DND-41 (cell line): Measurements from ENCODE around the gene ADAM17.

Source experiments
- ATAC-seq: fragments of 200-7000 bp; cut with Tn5 transposase; 3 replicates; pipeline ENCODE4 v1.9.1; 2021; ENCODE audit warnings: low read depth; ENCODE audit not compliant: insufficient read depth
- DNase-seq: peaks from one replicate; pipeline ENCODE4 v3.0.0-alpha.2; 2020
- H2AFZ ChIP-seq: 2 replicates; pipeline ENCODE4 v1.6.0; 2012; ENCODE audit warnings: low read depth, low read length
- H3K27ac ChIP-seq: 2 replicates; pipeline ENCODE4 v1.5.1; 2012; ENCODE audit warnings: low read length, inconsistent platforms
- H3K27me3 ChIP-seq: fragments of 200-600 bp; sonication (generic); 2 replicates; pipeline ENCODE4 v1.6.0; 2012; ENCODE audit warnings: low read length, mild to moderate bottlenecking, inconsistent platforms; ENCODE audit not compliant: insufficient read depth, poor library complexity
- H3K36me3 ChIP-seq: 2 replicates; pipeline ENCODE4 v1.5.1; 2012; ENCODE audit warnings: low read length, inconsistent platforms; ENCODE audit not compliant: insufficient read depth
- H3K4me1 ChIP-seq: 2 replicates; pipeline ENCODE4 v1.5.1; 2012; ENCODE audit warnings: mild to moderate bottlenecking, low read length; ENCODE audit not compliant: insufficient read depth
- H3K4me2 ChIP-seq: 2 replicates; pipeline ENCODE4 v1.6.0; 2012; ENCODE audit warnings: mild to moderate bottlenecking, moderate library complexity, low read length, inconsistent platforms; ENCODE audit not compliant: insufficient read depth
- H3K4me3 ChIP-seq, 2 experiments: fragments of 200-600 bp in 1 of 2; shearing (Covaris generic) in 1 of 2; 2 replicates each; pipeline ENCODE4 v1.5.1; 2012 to 2016; ENCODE audit warnings: inconsistent platforms in 2 of 2, low read length in 2 of 2, mild to moderate bottlenecking in 2 of 2, low read depth in 1 of 2, moderate library complexity in 1 of 2
- H3K79me2 ChIP-seq: 2 replicates; pipeline ENCODE4 v1.6.0; 2012; ENCODE audit warnings: low read length, inconsistent platforms; ENCODE audit not compliant: insufficient read depth
- H3K9ac ChIP-seq: 2 replicates; pipeline ENCODE4 v1.6.0; 2012; ENCODE audit warnings: low read depth, mild to moderate bottlenecking, inconsistent platforms, low read length, moderate library complexity
- H3K9me3 ChIP-seq: 2 replicates; pipeline ENCODE4 v1.5.1; 2012; ENCODE audit warnings: low read length, moderate library complexity, mild to moderate bottlenecking, inconsistent platforms; ENCODE audit not compliant: insufficient read depth, severe bottlenecking
- H4K20me1 ChIP-seq: 2 replicates; pipeline ENCODE4 v1.6.0; 2012; ENCODE audit warnings: low read length; ENCODE audit not compliant: insufficient read depth
- CTCF ChIP-seq: IDR thresholded peaks from 2 replicates; pipeline ENCODE4 v1.5.1; 2012; ENCODE audit warnings: borderline replicate concordance, low read length, moderate library complexity, mild to moderate bottlenecking; ENCODE audit not compliant: poor library complexity, severe bottlenecking; ENCODE audit errors: extremely low read depth
- EZH2 ChIP-seq: IDR thresholded peaks from 3 replicates; pipeline ENCODE4 v1.6.1; 2012; ENCODE audit warnings: borderline replicate concordance, low read depth, mild to moderate bottlenecking, moderate library complexity, low read length, inconsistent platforms; ENCODE audit not compliant: severe bottlenecking

Gene ADAM17

GRCh38 chr2:9445089-9445488 is 110.5 kb downstream of the ADAM17 start:
- DNase-seq (no peak), ATAC-seq (no peak)
- no peaks in the 10 kb centered on the region for H3K79me2 ChIP-seq
- H3K27me3 ChIP-seq: no peaks in the 10 kb centered on the region
- no peak overlapping the region for H3K4me2 ChIP-seq
- H3K36me3 ChIP-seq: peaks cover 81% of the 10 kb centered on the region
- no peak overlapping the region for H3K9ac ChIP-seq
- H3K4me1 ChIP-seq: no peaks in the 10 kb centered on the region
- no peaks in the 10 kb centered on the region for H3K9me3 ChIP-seq
- no peak overlapping the region for H3K27ac ChIP-seq
- no peak overlapping the region for H2AFZ ChIP-seq
- H3K4me3 ChIP-seq: no peak overlapping the region
- H4K20me1 ChIP-seq: no peaks in the 10 kb centered on the region
- TF ChIP-seq EZH2 (no peak), CTCF (no peak)

- H3K4me3 ChIP-seq: no peak overlapping the region
- no peak overlapping the region for H3K27ac ChIP-seq
- H3K4me1 ChIP-seq: no peaks in the 10 kb centered on the region
- no peaks in the 10 kb centered on the region for H3K79me2 ChIP-seq
- no peaks in the 10 kb centered on the region for H3K27me3 ChIP-seq
- no peak overlapping the region for H3K9ac ChIP-seq
- DNase-seq (no peak), ATAC-seq (no peak)
- no peaks in the 10 kb centered on the region for H4K20me1 ChIP-seq
- H3K4me2 ChIP-seq: no peak overlapping the region
- no peaks in the 10 kb centered on the region for H3K9me3 ChIP-seq
- H3K36me3 ChIP-seq: peaks cover 82% of the 10 kb centered on the region
- H2AFZ ChIP-seq: no peak overlapping the region
- TF ChIP-seq CTCF (no peak), EZH2 (no peak)
These were observed 112.1 kb downstream of the ADAM17 start for GRCh38 chr2:9443526-9443925.

GRCh38 chr2:9441556-9441955 is 114.1 kb downstream of the ADAM17 start:
- H3K4me3 ChIP-seq: no peak overlapping the region
- no peak overlapping the region for H3K4me2 ChIP-seq
- DNase-seq (no peak), ATAC-seq (no peak)
- no peaks in the 10 kb centered on the region for H3K9me3 ChIP-seq
- H2AFZ ChIP-seq: no peak overlapping the region
- no peaks in the 10 kb centered on the region for H3K79me2 ChIP-seq
- no peak for TF ChIP-seq CTCF
- no peak for TF ChIP-seq EZH2
- no peak overlapping the region for H3K9ac ChIP-seq
- H3K27me3 ChIP-seq: no peaks in the 10 kb centered on the region
- H3K4me1 ChIP-seq: no peaks in the 10 kb centered on the region
- H3K36me3 ChIP-seq: peaks cover 81% of the 10 kb centered on the region
- no peak overlapping the region for H3K27ac ChIP-seq
- H4K20me1 ChIP-seq: no peaks in the 10 kb centered on the region

- H3K36me3 ChIP-seq: peaks cover 82% of the 10 kb centered on the region
- no peak overlapping the region for H2AFZ ChIP-seq
These were observed 115.4 kb downstream of the ADAM17 start for GRCh38 chr2:9440058-9440727.

More at GRCh38 chr2:9440058-9440727, 115.4 kb downstream of the ADAM17 start:
- Histone ChIP-seq H3K4me2 (no peak overlapping the region), H3K9ac (no peak overlapping the region), H4K20me1 (no peaks in the 10 kb centered on the region), H3K4me1 (no peaks in the 10 kb centered on the region), H3K79me2 (no peaks in the 10 kb centered on the region), H3K4me3 (no peak overlapping the region), H3K27me3 (no peaks in the 10 kb centered on the region), H3K27ac (no peak overlapping the region), H3K9me3 (no peaks in the 10 kb centered on the region)
- ATAC-seq (no peak), DNase-seq (no peak)
- TF ChIP-seq CTCF (no peak), EZH2 (no peak)
